Measurements from ENCODE around the gene R3HDM4. TPM values are rescaled to one million over a fixed set of nuclear protein-coding genes. Genes with fewer than 3 reads are reported as not detected.

Gene R3HDM4
- total RNA-seq, 2 donors from 2014 or later, result 54.6 to 66.4 TPM

DNA sequence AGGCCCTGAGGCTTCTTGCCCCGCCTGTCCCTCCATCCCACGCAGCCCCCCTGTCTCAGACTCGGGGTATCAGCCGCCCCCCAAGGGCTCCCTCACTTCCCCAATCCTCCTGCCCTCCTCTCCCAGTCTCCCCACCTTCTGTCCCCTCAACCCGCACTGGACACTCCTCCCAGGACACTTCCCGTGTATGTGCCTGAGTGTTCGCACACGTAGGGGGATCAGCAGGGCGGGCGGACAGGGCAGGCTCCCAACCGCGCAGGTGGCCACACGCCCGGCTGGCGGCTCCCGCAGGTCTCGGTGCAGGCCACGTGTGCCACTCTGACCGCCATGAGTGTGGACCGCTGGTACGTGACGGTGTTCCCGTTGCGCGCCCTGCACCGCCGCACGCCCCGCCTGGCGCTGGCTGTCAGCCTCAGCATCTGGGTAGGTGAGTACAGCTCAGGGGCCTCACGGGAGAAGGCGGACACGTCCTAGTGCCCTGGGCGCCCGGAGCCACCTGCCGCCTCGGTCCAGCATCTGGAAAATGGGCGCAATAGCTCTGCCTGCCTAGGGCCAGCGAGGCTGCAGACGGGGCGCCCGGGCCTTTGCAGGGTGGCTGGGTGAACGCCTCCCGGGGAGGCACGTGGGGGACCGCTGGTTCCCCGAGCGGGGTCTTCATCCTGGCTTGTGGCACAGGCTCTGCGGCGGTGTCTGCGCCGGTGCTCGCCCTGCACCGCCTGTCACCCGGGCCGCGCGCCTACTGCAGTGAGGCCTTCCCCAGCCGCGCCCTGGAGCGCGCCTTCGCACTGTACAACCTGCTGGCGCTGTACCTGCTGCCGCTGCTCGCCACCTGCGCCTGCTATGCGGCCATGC is 6.4 kb upstream of the R3HDM4 start:
- peak in 1 of 2 donors; percentile 60 for DNase-seq
- intact Hi-C loops (cut with DNase I, micrococcal nuclease), result loop anchor here (2.0 to 5.0 kb wide), 4 partner anchors 57 to 147 kb away; partner anchors contain the start of gene WDR18 (in 2 of the 2)
- ATAC-seq, result peak; percentile 60

DNA sequence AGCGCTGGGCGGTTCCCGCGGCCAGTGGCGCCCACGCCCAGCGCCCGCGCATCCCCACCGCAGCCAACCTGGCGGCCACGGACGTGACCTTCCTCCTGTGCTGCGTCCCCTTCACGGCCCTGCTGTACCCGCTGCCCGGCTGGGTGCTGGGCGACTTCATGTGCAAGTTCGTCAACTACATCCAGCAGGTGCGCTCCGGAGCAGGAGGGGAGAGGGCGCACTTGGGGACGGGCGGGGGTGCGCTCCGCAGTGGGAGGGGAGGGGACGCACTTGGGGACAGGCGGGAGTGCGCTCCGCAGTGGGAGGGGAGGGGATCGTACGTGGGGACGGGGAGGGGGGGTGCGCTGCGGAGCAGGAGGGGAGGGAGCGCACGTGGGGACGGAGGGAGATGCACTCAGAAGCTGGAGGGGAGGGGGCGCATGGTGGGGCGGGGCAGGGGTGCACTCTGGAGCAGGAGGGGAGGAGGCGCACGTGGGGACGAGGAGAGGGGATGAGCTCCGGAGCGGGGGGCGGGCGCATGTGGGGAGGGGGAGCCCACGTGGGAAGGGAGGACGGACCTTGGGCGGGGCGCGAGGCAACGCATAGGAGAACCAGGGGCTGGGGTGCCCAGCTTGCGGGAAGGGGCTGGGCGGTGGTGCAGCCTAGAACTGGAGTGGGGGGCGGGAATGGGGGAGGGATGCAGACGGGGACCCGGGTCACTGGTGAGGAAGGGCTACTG is 5.6 kb upstream of the R3HDM4 start:
- no peak for ATAC-seq
- peak in 1 of 2 donors; percentile 30 for DNase-seq
- intact Hi-C loops (cut with DNase I, micrococcal nuclease), result loop anchor here in 1 of 2 donors (5.0 kb wide), 1 partner anchor 56 kb away; no protein-coding TSS in a partner anchor

DNA sequence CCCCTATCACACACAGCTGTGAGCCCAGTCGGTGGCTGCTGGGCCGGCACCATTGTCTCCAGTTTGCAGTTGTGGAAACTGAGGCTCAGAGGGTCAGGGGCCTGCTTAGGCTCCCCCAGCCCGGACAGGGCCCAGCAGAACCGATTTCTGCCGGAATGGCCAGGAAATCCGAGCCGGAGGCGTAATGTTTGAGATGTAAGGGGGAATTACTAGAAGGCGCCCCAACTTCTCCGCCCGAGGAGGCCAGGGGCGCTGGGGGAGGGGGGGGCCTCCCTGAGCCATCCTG is 5.1 kb upstream of the R3HDM4 start:
- intact Hi-C loops (cut with DNase I, micrococcal nuclease), result loop anchor here in 1 of 2 donors (5.0 kb wide), 1 partner anchor 56 kb away; no protein-coding TSS in a partner anchor
- DNase-seq (no peak), ATAC-seq (no peak)

DNA sequence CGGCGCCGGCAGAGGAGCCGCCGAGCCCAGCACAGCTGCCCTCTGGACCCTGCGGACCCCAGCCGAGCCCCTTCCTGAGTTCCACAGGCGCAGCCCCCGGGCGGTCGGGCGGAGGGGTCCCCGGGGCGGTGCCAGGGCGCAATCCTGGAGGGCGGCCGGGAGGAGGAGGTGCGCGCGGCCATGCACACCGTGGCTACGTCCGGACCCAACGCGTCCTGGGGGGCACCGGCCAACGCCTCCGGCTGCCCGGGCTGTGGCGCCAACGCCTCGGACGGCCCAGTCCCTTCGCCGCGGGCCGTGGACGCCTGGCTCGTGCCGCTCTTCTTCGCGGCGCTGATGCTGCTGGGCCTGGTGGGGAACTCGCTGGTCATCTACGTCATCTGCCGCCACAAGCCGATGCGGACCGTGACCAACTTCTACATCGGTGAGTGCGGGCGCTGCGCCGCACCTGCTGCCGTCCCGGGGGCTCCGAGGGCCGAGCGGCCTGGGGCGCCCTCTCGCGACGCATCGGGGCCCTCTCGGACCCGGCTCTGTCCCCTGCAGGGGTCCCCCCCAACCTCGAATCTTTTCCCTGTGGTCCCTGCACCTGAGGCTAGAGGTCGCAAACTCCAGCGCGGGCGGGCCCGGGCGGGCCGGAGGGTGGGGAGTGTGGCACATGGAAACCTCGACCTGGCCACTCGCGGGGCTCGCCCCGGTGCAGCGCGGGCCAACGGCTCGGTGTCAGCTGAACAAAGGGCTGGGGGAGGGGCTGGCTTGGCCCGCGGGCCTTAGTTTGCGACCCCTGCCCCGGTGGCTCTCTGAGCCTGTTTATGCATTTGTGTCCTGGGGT is 4.5 kb upstream of the R3HDM4 start, which contains the start of gene KISS1R:
Gene KISS1R (plus strand): TSS at position 11 of the 829 bp plus-strand sequence. CDS start 170 bp downstream, at position 181.
- intact Hi-C loops (cut with DNase I, micrococcal nuclease), result loop anchor here in 1 of 2 donors (5.0 kb wide), 1 partner anchor 55 kb away; no protein-coding TSS in a partner anchor
- ATAC-seq (peak; percentile 17), DNase-seq (peak; percentile 29 to 53)

DNA sequence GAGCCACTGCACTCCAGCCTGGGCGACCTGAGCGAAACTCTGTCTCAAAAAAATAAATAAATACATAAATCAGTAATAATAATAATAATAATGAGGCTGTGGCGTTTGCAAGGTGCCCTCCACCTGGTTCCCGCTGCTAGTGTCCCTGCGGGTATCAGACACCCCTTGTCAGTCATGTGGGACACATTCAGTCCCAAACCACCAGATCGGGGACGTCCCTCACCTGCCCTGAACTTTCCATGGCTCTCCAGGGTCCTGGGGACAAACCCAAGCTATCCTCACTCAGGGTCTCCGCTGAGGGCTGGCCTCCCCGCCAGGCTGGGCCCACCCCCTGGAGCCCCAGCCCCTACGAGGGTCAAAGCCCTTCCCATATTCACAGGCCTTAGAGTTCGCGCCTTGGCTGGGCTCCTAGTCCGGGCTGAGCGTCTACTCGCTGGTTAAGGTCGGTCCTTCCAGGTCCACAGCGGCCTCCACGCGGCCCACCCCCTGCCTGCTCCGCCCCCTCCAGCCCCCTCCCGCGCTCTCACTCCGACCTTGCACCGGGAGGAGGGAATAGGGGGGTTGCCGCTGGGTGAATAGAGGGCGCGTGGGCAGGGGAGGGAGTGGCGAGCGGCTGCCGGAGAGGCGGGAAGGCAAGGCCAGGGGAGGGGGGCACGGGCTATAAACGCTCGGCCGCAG is 3.8 kb upstream of the R3HDM4 start:
- intact Hi-C loops (cut with DNase I, micrococcal nuclease), result loop anchor here in 1 of 2 donors (5.0 kb wide), 1 partner anchor 54 kb away; no protein-coding TSS in a partner anchor
- no peak for DNase-seq

GRCh38 chr19:912181-913079 is 589 bp downstream of the R3HDM4 start:
- peak in 1 of 2 donors; percentile 62 for DNase-seq
- intact Hi-C loops (cut with DNase I, micrococcal nuclease), result no loop called here
- no peak for ATAC-seq

More for the DNA sequence above, 3.8 kb upstream of the R3HDM4 start:
- ATAC-seq, result no peak

GRCh38 chr19:911197-912033 is 1.6 kb downstream of the R3HDM4 start:
- DNase-seq (no peak), ATAC-seq (no peak)
- intact Hi-C loops (cut with DNase I, micrococcal nuclease), result no loop called here

- DNase-seq (peak in 1 of 2 donors; percentile 52), ATAC-seq (no peak)
- intact Hi-C loops (cut with DNase I, micrococcal nuclease), result no loop called here
These were observed 5.7 kb downstream of the R3HDM4 start for GRCh38 chr19:907183-907853.

DNA sequence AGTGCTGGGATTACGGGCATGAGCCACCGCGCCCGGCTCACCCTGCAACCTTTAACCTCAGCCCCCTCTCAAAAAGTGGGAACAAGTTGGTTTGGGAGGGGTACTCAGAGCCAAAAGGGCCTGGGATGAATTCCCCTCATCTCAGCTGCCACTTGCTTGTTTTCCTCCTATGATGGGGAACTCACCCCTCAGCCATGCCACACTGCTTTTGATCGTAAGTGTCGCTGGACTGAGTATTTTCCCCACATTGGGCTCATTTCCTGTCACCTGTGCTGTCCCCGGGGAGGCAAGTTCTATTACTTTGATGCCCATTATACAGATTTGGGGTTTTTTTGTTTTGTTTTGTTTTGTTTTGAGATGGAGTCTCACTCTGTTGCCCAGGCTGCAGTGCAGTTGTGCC is 6.5 kb downstream of the R3HDM4 start:
- intact Hi-C loops (cut with DNase I, micrococcal nuclease), result no loop called here
- ATAC-seq, result no peak
- DNase-seq, result no peak

GRCh38 chr19:904545-904944 is 8.5 kb downstream of the R3HDM4 start:
- DNase-seq (no peak), ATAC-seq (no peak)
- intact Hi-C loops (cut with DNase I, micrococcal nuclease), result no loop called here

- intact Hi-C loops (cut with DNase I, micrococcal nuclease), result no loop called here
- DNase-seq (no peak), ATAC-seq (no peak)
These were observed 9.7 kb downstream of the R3HDM4 start for GRCh38 chr19:903266-903797.

GRCh38 chr19:902446-903226 is 10.4 kb downstream of the R3HDM4 start:
- no peak for ATAC-seq
- no peak for DNase-seq
- intact Hi-C loops (cut with DNase I, micrococcal nuclease), result no loop called here

- ATAC-seq (no peak), DNase-seq (no peak)
- intact Hi-C loops (cut with DNase I, micrococcal nuclease), result no loop called here
These were observed 11.0 kb downstream of the R3HDM4 start for GRCh38 chr19:902093-902370.

DNA sequence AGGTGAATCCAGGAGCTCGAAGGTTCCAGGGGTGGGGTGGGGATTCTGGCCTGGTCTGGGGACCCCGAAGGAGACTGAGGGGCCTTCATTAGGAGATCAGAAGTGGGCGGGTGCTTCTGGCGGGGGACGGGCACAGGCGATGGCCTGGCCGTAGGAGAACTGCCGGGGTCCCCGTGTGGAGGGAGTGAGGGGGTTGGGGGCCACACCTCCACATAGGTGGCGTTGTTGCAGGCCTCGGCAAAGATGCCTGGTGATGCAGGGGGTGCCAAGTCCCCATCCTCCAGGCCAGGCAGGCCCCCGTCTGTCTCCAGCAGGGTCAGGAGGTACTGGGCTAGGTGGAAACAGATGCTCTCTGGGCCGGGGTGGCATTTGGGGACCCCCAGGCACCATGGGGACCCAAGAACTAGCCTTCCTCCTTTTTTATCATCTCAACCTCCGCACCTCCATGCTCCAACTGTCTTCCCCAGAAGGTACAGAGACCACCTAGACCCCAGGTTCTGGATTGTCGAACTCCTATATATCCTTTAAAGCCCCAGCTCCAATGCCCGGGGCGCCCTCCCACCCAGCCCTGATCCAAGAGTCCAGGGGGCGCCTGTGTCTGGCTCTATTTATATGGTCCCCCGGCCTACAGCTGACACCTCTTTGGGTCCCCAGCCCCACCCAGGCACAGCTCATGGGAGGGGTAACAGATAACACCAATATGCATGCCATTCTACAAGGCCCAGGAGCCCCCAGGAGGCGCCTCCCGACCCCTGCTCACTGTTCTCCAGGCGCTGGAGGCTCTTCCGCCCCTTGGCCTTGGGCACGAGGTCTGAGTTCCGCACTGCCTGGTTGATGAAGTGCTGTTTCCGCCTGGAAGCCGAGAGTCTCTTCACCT is 11.6 kb downstream of the R3HDM4 start:
- intact Hi-C loops (cut with DNase I, micrococcal nuclease), result no loop called here
- DNase-seq (no peak), ATAC-seq (no peak)

All from left colon (tissue), 2 donors.